ENCODE measurements around the gene SLC45A3.

GRCh38 chr1:205661429-205662134 is 18.7 kb downstream of the SLC45A3 start:
- TF ChIP-seq, protein P1, sequence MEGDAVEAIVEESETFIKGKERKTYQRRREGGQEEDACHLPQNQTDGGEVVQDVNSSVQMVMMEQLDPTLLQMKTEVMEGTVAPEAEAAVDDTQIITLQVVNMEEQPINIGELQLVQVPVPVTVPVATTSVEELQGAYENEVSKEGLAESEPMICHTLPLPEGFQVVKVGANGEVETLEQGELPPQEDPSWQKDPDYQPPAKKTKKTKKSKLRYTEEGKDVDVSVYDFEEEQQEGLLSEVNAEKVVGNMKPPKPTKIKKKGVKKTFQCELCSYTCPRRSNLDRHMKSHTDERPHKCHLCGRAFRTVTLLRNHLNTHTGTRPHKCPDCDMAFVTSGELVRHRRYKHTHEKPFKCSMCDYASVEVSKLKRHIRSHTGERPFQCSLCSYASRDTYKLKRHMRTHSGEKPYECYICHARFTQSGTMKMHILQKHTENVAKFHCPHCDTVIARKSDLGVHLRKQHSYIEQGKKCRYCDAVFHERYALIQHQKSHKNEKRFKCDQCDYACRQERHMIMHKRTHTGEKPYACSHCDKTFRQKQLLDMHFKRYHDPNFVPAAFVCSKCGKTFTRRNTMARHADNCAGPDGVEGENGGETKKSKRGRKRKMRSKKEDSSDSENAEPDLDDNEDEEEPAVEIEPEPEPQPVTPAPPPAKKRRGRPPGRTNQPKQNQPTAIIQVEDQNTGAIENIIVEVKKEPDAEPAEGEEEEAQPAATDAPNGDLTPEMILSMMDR (IDR thresholded peaks at IDR 0.05; ENCODE audit: extremely low read depth in 1 of 2, insufficient read depth in 1 of 2, low read depth in 1 of 2, low read length in 2 of 2): no peak
- TF ChIP-seq POLR2AphosphoS5 (IDR thresholded peaks at IDR 0.05; ENCODE audit: insufficient read depth, low read depth, low read length) (no peak), GATA2 (IDR thresholded peaks at IDR 0.05; ENCODE audit: insufficient read depth, insufficient read length, low read depth, low read length) (peak; percentile 58), MYC (IDR thresholded peaks at IDR 0.05; ENCODE audit: low read depth, low read length) (no peak), POLR2A (IDR thresholded peaks at IDR 0.05; ENCODE audit: low read depth, low read length) (no peak), MAX (IDR thresholded peaks at IDR 0.05; ENCODE audit: insufficient read depth, insufficient read length) (no peak), EZH2 (IDR thresholded peaks at IDR 0.05; ENCODE audit: borderline replicate concordance, low read depth, low read length, severe bottlenecking) (no peak), JUN (IDR thresholded peaks at IDR 0.05; ENCODE audit: borderline replicate concordance, insufficient read depth, insufficient read length, low read depth) (no peak), FOS (IDR thresholded peaks at IDR 0.05; ENCODE audit: borderline replicate concordance, insufficient read depth, low read length) (no peak)

Measured in endothelial cell of umbilical vein (primary cell).